HG03432 (cell line): ENCODE results near the gene MYO1C.
"Not testable (repeated sequence)": the region's sequence is repeated elsewhere in the genome, so short reads cannot be mapped to it uniquely, and the experiment has no call there.

ENCODE experiments used
- ATAC-seq: cut with Tn5 transposase; IDR thresholded peaks from one replicate; pipeline ENCODE4 v1.9.1; 2021; ENCODE audit warnings: mild to moderate bottlenecking, moderate library complexity; ENCODE audit not compliant: unreplicated experiment

MYO1C gene

DNA sequence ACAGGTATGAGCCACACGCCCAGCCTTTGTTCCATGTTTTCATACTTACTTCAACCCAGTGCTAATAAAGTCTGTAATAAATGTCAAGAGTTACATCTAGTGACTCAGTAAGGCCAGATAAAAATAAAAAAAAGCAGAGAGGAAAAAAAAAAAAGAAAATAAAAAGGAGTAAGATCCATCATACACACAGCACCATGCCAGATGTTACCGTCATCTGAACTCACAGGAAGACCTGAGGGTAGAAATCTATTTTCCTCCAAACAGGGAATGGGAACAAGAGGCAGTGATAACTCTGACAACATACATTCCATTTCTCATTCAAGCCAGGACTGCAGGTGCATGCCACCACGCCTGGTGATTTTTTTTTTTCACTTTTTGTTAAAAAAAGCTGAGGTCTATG lies 57.2 kb downstream of the MYO1C start:
- no peak for ATAC-seq

DNA sequence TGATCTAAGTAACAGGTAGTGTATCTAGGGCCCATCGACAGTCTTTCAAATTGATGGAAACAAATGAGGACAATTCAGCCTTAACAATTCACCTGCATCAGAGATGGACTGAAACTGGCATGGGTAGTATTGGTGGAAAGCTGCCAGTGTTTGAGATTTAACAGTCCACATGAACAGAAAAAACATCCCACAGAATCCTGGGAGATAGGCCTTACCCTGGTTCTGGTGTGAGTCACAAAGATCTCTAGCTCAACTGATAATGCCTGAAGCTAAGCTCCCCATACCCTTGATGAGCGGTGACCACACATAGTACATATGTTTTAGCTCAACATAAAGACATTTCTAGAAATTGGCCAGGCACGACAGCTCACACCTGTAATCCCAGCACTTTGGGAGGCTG lies 58.3 kb downstream of the MYO1C start:
- no peak for ATAC-seq

DNA sequence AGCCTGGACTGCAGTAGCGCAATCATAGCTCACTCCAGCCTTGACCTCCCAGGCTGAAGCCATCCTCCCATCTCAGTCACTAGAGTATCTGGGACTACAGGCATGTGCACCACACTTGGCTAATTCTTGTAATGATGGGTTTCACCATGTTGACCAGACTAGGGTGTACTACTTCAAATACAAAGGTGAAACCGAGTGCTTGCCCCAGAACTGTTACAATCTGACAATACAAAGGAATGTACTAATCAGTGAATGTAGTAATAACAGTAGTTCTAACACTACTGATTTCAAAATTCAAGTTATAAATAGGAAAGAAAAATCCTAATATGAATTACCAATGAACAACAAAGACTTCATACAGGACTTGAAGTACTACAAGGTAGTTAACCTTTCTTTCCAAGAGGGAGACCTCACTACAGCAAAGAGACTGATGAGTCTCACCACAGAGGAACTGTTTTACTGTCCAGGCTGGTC lies 60.8 kb downstream of the MYO1C start:
- no peak for ATAC-seq

DNA sequence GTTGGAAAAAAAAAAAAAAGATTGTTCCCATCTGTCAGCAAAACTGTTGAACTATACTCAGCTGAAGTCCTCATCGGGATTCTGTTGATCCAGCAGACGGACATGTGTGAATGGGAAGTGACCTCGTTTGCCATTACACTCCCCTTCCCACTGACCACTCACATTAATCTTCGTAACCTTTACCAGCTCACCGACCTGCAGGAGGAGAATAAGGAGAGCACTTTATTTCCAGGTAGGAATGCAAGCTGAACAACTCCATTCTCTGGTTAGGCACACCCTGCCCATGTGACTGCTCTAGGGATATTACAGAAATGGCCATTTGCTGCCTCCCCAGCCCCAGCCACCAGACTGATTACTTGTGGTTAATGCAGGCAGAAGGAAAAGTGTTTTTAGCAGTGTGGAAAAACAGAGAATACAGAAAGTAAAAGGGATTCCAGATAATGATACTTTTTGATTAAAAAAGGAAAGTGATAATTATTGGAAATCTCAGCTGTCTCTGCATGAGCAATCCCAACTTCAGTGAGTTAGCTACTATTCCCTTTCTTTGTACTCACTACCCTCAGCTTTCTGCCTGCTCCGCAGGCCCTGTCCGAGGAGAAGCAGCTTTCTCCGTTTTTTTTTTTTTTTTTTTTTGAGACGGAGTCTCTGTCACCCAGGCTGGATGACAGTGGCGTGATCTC lies 68.9 kb downstream of the MYO1C start:
- ATAC-seq: no peak

DNA sequence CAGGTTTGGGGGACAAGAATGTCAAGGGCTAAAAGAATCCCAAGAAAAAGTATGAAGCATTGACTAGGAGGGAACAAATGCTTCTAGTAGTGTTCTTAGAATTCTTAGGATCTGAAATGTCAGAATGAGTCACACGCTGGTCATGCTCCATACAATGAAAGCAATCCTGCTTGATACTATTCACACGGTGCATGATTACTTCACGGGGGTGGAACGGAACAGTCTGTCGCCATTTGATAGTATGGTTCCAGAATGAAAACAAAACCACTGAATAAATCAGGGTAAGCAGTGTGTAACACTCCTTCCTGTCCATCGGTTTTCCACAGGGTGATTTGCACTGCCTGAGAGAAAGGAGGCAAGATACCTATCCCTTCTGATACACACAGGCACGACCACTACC lies 69.6 kb downstream of the MYO1C start:
- ATAC-seq: no peak

DNA sequence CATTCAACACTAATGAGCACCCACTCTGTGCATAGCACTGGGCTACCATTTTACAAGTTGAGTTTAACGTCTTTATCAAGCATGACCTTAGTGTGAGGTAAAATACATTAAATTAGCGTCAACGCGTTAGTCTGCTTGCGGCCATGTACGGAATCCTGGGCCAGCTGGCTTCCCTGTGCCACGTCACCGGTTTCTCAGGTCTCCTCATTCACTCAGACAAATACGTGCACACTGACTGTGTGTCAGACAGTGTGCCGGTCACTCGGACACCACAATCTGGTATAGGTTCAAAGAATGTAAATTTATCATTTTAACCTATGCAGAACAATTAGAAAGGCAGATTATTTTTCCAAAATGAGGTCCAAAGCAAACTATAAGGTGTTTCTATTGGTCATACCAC lies 71.0 kb downstream of the MYO1C start:
- ATAC-seq: no peak

DNA sequence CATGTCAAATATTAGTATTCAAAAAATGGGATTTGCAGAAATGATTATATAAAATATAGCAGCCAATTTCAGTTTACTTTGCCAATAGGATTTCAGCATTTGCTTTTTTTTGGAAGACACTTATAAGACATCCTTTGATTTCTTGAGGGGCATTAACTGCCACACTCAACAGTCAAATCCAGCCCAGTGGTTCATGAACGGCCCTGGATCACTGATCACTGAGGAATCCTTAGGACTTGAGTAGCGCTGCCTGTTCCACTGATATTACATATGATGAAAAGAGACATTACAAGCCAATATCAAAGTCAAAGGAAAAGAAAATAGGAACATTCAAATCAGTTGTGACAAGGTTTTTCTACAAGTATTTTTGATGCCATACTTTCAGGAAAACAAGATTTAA lies 71.5 kb downstream of the MYO1C start:
- no peak for ATAC-seq

DNA sequence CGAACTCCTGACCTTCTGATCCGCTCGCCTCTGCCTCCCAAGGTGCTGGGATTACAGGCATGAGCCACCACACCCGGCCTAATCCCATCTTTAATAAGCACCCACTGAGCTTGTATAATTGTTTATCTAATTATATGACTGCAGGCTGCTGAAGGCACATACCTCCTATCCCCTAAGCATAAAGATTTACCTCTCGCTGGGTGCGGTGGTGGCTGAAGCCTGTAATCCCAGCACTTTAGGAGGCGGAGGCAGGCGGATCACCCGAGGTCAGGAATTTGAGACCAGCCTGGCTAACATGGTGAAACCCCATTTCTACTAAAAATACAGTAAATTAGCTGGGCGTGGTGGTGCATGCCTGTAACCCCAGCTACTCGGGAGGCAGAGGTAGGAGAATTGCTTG lies 72.3 kb downstream of the MYO1C start:
- ATAC-seq: no peak

DNA sequence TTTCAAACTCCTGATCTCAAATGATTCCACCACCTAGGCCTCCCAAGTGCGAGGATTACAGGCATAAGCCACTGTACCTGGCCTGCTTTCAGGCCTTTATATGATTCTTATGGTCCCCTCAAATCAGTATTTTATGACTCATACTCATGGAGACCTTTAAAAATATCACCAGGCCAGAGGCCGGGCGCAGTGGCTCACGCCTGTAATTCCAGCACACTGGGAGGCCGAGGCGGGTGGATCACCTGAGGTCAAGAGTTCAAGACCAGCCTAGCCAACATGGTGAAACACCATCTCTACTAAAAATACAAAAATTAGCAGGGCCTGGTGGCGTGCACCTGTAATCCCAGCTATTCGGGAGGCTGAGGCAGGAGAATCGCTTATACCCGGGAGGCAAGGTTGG lies 74.0 kb downstream of the MYO1C start:
- ATAC-seq: not testable (repeated sequence)

DNA sequence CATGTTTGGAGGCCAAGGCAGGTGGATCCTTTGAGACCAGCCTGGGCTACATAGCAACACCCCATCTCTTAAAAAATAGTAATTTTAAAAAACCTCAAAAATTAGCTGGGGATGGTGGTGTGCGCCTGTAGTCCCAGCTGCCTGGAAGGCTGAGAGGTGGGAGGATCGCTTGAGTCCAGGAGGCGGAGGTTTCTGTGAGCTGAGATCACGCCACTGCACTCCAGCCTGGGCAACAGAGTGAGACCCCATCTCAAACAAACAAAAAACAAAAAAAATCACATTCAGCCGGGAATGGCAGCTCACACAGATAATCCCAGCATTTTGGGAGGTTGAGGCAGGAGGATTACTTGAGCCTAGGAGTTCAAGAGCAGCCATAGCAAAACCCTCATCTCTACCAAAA lies 76.1 kb downstream of the MYO1C start:
- no peak for ATAC-seq

DNA sequence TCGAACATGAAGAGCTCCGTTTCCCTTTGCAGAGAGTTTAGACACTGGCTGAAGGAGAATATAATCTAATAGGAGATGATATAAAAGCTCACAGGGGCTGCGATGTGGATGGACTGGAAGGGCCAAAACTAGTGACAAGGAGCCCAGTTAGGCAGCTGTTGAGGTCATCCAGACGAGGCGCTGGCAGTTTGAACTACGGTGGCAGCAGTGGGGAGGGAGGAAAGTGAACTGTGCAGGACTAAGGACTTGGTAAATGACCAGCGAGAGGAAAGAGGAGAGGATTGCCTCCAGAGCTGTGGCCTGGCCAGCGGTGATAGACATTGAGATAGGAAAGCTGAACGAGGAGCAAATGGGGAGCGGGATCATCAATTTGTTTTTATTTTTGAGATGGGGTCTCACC lies 77.9 kb downstream of the MYO1C start:
- ATAC-seq: no peak
